ENCODE measurements around the gene ZNF148. TPM values are rescaled to one million over a fixed set of nuclear protein-coding genes. Genes with fewer than 3 reads are reported as not detected.

Gene ZNF148
- total RNA-seq, 1 experiment from 2014 or later, result 24.8 TPM

- H3K9me3 ChIP-seq (ENCODE audit: control insufficient read depth, low read depth, low read length), result no peaks in the 10 kb centered on the region
- H3K27me3 ChIP-seq (ENCODE audit: insufficient read depth, low read length), result no peaks in the 10 kb centered on the region
- no peak overlapping the region for H2BK15ac ChIP-seq (ENCODE audit: low read depth, low read length)
- no peak overlapping the region for H3K4me2 ChIP-seq (ENCODE audit: insufficient read depth, insufficient read length, low read length)
- H4K5ac ChIP-seq (ENCODE audit: insufficient read length, low read depth, low read length), result no peak overlapping the region
- no peak overlapping the region for H3T11ph ChIP-seq (ENCODE audit: low read length)
- H3K4me1 ChIP-seq (ENCODE audit: insufficient read depth, low read length), result no peaks in the 10 kb centered on the region
- no peak overlapping the region for H3K9ac ChIP-seq (ENCODE audit: extremely low read depth, insufficient read length, low read length)
- no peak overlapping the region for H2AK5ac ChIP-seq (ENCODE audit: insufficient read length, low read length)
- no peak overlapping the region for H2BK120ac ChIP-seq (ENCODE audit: low read depth, low read length, poor library complexity, severe bottlenecking)
- no peaks in the 10 kb centered on the region for H3K79me1 ChIP-seq (ENCODE audit: insufficient read depth, low read depth, low read length, poor library complexity, severe bottlenecking)
- no peak overlapping the region for H2AFZ ChIP-seq (ENCODE audit: low read length)
- H2BK20ac ChIP-seq (ENCODE audit: low read depth, low read length, poor library complexity, severe bottlenecking), result no peak overlapping the region
- WGBS (ENCODE audit: extremely low coverage, insufficient read length, low lambda C conversion rate), result no CpG with 5 or more reads among the region's 3 CpGs
- H2BK5ac ChIP-seq (ENCODE audit: insufficient read length, low read length), result no peak overlapping the region
- H3K18ac ChIP-seq (ENCODE audit: insufficient read length, low read depth, low read length), result no peak overlapping the region
- no peaks in the 10 kb centered on the region for H4K20me1 ChIP-seq (ENCODE audit: control insufficient read depth, insufficient read depth, insufficient read length)
- no peak overlapping the region for H2BK12ac ChIP-seq (ENCODE audit: insufficient read length, low read depth, low read length)
- H3K4me1 Mint-ChIP-seq, result peaks cover 17 to 18% of the 10 kb centered on the region in 2 experiments
- no peak overlapping the region for H3K27ac Mint-ChIP-seq
- no peak overlapping the region for H4K8ac ChIP-seq (replicated peaks; ENCODE audit: insufficient read length, low read depth, low read length)
- H3K79me2 ChIP-seq (ENCODE audit: insufficient read depth, low read length), result no peaks in the 10 kb centered on the region
- no peak for TF ChIP-seq CTCF (conservative IDR thresholded peaks at IDR 0.05)
- no peak overlapping the region for H3K27ac ChIP-seq (ENCODE audit: insufficient read length, low read depth, low read length)
- H3K9me3 Mint-ChIP-seq, result no peaks in the 10 kb centered on the region
- H3K36me3 Mint-ChIP-seq (ENCODE audit: insufficient read depth in 1 of 3, low read depth in 3 of 3), result peaks cover 4 to 6% (median 6%) of the 10 kb centered on the region in 3 experiments; a peak in 6 of 7 replicates
- no peaks in the 10 kb centered on the region for H3K23me2 ChIP-seq (ENCODE audit: insufficient read length, low read depth, low read length, poor library complexity, severe bottlenecking)
- H3K27me3 Mint-ChIP-seq (ENCODE audit: low read depth), result no peaks in the 10 kb centered on the region
- DNase-seq, result no peak
- no peak overlapping the region for H3K23ac ChIP-seq (ENCODE audit: insufficient read length, low read depth, low read length)
- H3K14ac ChIP-seq (ENCODE audit: insufficient read depth, low read length), result no peak overlapping the region
- no peak overlapping the region for H4K91ac ChIP-seq (ENCODE audit: insufficient read length, low read depth, low read length)
- no peak overlapping the region for H3K4ac ChIP-seq (ENCODE audit: low read depth, low read length)
- H3K4me3 Mint-ChIP-seq, result no peak overlapping the region
- no peak overlapping the region for H3K56ac ChIP-seq (ENCODE audit: insufficient read length, low read depth, low read length)
Observed at GRCh38 chr3:125179143-125179883, 195.8 kb downstream of the ZNF148 start.

Measured in H9 (cell line).